AG09319 (cell line): ENCODE measurements around the gene CCDC146.

Experiments
- DNase-seq: peaks from one replicate; pipeline ENCODE4 v3.0.0-alpha.2; 2010; ENCODE audit warnings: low read depth; ENCODE audit errors: extremely low read depth
- CTCF ChIP-seq: IDR thresholded peaks from 2 replicates; pipeline ENCODE4 v1.5.1; 2011; ENCODE audit warnings: low read depth, mild to moderate bottlenecking, inconsistent platforms, low read length, moderate library complexity

Gene CCDC146

GRCh38 chr7:77197141-77197540 lies 74.7 kb downstream of the CCDC146 start:
- DNase-seq, result no peak
- TF ChIP-seq CTCF, result no peak

- TF ChIP-seq CTCF, result no peak
- no peak for DNase-seq
Measured at GRCh38 chr7:77199013-77199966, 76.9 kb downstream of the CCDC146 start, which contains the start of gene FGL2. Gene FGL2, minus strand, starts transcription at chr7:77199819. Its CDS starts 26 bp downstream, at chr7:77199793.

DNA sequence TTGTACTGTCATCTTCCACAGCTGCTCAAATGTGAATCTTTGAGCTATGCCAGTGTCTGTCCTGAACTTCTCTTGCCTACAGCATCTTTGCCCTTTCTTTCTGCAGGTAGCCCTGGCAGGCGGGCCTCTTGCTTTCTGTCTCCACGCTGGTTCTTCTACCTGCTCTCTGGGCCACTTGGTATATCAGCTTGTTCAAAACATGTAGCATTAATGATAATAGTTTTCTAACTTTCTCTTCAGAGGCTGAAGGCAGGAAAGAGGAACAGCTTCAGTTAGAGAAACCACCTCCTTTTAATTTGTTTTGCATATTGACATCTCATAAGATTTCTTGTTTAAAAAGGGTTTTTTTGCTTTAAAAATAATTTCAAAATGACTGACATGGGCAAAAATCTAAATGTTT lies 78.1 kb downstream of the CCDC146 start:
- no peak for TF ChIP-seq CTCF
- DNase-seq, result no peak

GRCh38 chr7:77202481-77202976 lies 80.1 kb downstream of the CCDC146 start:
- no peak for DNase-seq
- no peak for TF ChIP-seq CTCF

DNA sequence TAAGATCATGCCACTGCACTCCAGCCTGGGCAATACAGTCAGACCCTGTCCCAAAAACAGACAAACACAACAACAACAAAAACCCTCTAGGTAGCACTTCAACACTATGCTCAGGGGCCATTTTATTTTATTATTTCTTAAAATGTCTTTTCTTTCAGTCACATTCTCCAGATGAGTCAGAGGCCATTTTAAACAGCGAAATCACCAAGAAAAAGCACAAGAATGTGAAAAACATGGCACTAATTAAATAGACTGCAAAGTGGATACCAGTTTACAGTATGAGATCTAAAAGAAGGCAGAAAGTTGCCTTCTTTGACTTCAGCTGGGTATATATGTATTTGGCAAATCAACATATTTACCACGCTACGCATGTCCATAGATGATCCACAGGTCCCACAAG lies 83.3 kb downstream of the CCDC146 start:
- DNase-seq, result no peak
- TF ChIP-seq CTCF, result no peak

DNA sequence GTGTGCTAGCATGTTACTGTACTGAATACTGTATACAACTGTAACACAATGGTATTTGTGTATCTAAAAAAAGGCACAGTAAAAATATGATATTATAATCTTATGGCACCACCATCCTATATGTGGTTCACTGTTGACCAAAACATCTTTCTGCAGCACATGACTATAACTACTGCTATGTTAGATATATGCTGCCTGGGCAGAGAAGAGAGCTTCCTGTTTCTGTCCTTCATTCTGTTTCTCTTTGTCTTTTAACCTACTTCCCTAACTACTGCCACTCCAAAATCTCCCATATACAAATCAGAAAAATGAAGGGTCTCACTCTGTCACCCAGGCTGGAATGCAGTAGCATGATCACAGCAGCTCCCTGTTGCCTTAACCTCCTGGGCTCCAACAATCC lies 86.0 kb downstream of the CCDC146 start:
- no peak for DNase-seq
- no peak for TF ChIP-seq CTCF

- no peak for DNase-seq
- no peak for TF ChIP-seq CTCF
Measured at GRCh38 chr7:77209479-77210139, 87.2 kb downstream of the CCDC146 start.
